WTC11 (cell line): ENCODE measurements around the gene ERAS.
"Not testable (repeated sequence)": the region's sequence is repeated elsewhere in the genome, so short reads cannot be mapped to it uniquely, and the experiment has no call there.

Experiments used
- FOXK1 ChIP-seq: sonication (generic); formaldehyde crosslinking; IDR thresholded peaks from 2 replicates; pipeline ENCODE4 v1.8.0; 2022; ENCODE audit warnings: mild to moderate bottlenecking, moderate library complexity, missing genetic modification reagents
- HMGXB4 ChIP-seq: sonication (generic); formaldehyde crosslinking; IDR thresholded peaks from 2 replicates; pipeline ENCODE4 v1.8.1; 2023; ENCODE audit warnings: mild to moderate bottlenecking, moderate library complexity, missing genetic modification reagents
- JUN ChIP-seq: sonication (generic); formaldehyde crosslinking; IDR thresholded peaks from 2 replicates; pipeline ENCODE4 v1.8.0; 2023; ENCODE audit warnings: mild to moderate bottlenecking, missing genetic modification reagents
- KAT7 ChIP-seq: sonication (generic); formaldehyde crosslinking; IDR thresholded peaks from 2 replicates; pipeline ENCODE4 v1.8.1; 2023; ENCODE audit warnings: missing genetic modification reagents, mild to moderate bottlenecking, borderline replicate concordance
- MAX ChIP-seq: sonication (generic); formaldehyde crosslinking; IDR thresholded peaks from 2 replicates; pipeline ENCODE4 v1.8.0; 2022; ENCODE audit warnings: mild to moderate bottlenecking, missing genetic modification reagents
- SP1 ChIP-seq: sonication (generic); formaldehyde crosslinking; conservative IDR thresholded peaks from 2 replicates; pipeline ENCODE4 v1.8.1; 2022; ENCODE audit warnings: missing genetic modification reagents
- STAT6 ChIP-seq: sonication (generic); formaldehyde crosslinking; conservative IDR thresholded peaks from 2 replicates; pipeline ENCODE4 v1.8.1; 2023; ENCODE audit warnings: mild to moderate bottlenecking, low read depth, missing genetic modification reagents, moderate library complexity
- TP53 ChIP-seq: sonication (generic); formaldehyde crosslinking; IDR thresholded peaks from 2 replicates; pipeline ENCODE4 v1.8.1; 2023; ENCODE audit warnings: mild to moderate bottlenecking, missing genetic modification reagents
- TF ChIP-seq, protein P1 (sequence below): sonication (generic); formaldehyde crosslinking; IDR thresholded peaks from 2 replicates; pipeline ENCODE4 v1.8.1; 2022; ENCODE audit warnings: mild to moderate bottlenecking, moderate library complexity, missing genetic modification reagents
- TF ChIP-seq, protein P2 (sequence below): fragments of 200-600 bp; IDR thresholded peaks from 2 replicates; pipeline ENCODE4 v1.8.0; 2022; ENCODE audit warnings: antibody characterized with exemption

DNA sequence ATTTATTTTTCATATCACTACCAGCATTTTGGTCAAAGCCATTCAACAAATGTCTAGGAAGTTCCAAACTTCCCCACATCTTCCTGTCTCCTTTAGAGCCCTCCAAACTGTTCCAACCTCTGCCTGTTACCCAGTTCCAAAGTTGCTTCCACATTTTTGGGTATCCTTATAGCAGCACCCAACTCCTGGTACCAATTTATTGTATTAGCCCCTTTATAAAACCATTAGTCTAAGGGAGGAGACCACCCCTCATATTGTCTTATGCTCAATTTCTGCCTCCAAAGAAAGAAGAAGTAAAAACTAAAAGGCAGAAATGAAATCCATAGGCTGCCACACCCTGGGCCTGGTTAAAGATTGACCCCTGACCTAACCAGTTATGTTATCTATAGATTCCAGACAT lies 27.2 kb downstream of the ERAS start:
- not testable (repeated sequence) for TF ChIP-seq HMGXB4 (CRISPR knock-in tag); SP1; KAT7 (CRISPR knock-in tag); STAT6 (CRISPR knock-in tag); TP53 (CRISPR knock-in tag); MAX (CRISPR knock-in tag); JUN (CRISPR knock-in tag); FOXK1 (CRISPR knock-in tag)
- TF ChIP-seq, protein P1, sequence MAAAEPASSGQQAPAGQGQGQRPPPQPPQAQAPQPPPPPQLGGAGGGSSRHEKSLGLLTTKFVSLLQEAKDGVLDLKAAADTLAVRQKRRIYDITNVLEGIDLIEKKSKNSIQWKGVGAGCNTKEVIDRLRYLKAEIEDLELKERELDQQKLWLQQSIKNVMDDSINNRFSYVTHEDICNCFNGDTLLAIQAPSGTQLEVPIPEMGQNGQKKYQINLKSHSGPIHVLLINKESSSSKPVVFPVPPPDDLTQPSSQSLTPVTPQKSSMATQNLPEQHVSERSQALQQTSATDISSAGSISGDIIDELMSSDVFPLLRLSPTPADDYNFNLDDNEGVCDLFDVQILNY (CRISPR knock-in tag): not testable (repeated sequence)
- TF ChIP-seq, protein P2, sequence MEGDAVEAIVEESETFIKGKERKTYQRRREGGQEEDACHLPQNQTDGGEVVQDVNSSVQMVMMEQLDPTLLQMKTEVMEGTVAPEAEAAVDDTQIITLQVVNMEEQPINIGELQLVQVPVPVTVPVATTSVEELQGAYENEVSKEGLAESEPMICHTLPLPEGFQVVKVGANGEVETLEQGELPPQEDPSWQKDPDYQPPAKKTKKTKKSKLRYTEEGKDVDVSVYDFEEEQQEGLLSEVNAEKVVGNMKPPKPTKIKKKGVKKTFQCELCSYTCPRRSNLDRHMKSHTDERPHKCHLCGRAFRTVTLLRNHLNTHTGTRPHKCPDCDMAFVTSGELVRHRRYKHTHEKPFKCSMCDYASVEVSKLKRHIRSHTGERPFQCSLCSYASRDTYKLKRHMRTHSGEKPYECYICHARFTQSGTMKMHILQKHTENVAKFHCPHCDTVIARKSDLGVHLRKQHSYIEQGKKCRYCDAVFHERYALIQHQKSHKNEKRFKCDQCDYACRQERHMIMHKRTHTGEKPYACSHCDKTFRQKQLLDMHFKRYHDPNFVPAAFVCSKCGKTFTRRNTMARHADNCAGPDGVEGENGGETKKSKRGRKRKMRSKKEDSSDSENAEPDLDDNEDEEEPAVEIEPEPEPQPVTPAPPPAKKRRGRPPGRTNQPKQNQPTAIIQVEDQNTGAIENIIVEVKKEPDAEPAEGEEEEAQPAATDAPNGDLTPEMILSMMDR: not testable (repeated sequence)
